Urothelium cell line (cell line): ENCODE measurements around the gene PABPN1L.
"Not testable (repeated sequence)": the region's sequence is repeated elsewhere in the genome, so short reads cannot be mapped to it uniquely, and the experiment has no call there.

Experiments used
- DNase-seq: peaks from one replicate; pipeline ENCODE4 v3.0.0; 2011; ENCODE audit warnings: low spot score, mixed read lengths
- FAIRE-seq: peaks from 2 replicates; lab custom pipeline; 2011; peaks lifted over from hg19 to GRCh38; lab: Jason Lieb, UNC

Gene PABPN1L

DNA sequence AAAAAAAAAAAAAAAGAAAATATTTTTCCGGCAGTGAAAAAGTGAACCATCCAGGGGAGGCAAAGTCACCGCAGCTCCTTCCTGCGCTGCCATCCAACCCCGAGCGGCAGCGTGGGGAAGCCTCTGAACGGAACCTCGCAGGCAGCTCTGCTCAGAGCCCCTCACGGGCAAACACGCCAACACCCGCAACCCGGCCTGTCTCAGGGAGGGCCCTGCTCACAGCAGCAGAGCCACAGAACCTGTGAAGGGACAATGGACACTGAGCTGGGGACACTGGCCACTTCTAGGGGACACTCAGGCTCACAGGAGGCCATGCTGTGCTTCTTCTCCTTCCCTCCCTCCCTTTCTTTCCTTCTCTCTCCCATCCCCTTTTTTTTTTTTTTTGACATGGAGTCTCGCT lies 33.4 kb downstream of the PABPN1L start:
- DNase-seq (no peak), FAIRE-seq (no peak)

DNA sequence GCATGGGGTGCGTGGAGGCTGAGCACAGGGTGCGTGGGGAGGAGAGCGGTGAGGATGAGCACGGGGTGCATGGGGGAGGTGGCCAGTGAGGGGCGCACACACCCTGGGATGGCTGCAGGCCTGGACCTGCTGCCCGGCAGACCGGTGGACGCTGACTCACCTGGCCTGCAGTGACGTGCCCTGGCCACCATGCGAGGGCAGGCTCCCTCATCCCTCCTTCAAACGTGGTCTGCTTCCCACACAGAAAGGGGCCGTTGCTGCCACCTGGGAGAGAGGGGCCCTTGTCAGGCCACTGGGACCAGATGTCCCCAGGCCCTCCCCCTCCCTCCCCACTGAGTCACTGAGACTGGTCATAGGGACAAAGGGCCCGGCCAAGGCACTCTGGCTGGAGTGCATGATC lies 34.6 kb downstream of the PABPN1L start:
- FAIRE-seq (no peak), DNase-seq (no peak)

DNA sequence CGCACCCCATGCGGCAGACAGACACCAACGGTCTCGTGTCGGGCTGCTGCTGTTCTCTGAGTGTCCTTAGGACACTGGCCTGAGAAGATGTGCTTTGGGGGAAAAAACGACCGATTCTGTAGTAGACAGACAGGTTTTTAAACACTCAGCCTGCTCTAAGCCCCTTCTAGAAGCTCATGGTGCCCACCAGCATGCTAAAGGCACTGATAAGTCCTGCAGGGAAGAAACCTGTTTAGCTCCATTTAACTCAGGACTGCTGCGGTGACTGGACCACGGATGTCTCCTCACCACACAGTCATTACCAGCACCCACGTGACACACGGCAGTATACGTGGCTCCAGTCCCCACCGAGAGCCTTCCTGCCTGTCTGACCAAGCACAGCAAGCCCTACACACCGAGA lies 35.7 kb downstream of the PABPN1L start:
- FAIRE-seq (no peak), DNase-seq (no peak)

GRCh38 chr16:88830258-88830657 lies 36.2 kb downstream of the PABPN1L start:
- no peak for FAIRE-seq

GRCh38 chr16:88828711-88829110 lies 37.7 kb downstream of the PABPN1L start:
- FAIRE-seq, result no peak
- no peak for DNase-seq

More at GRCh38 chr16:88830258-88830657, 36.2 kb downstream of the PABPN1L start:
- DNase-seq, result no peak

GRCh38 chr16:88827727-88828126 lies 38.7 kb downstream of the PABPN1L start:
- FAIRE-seq (no peak), DNase-seq (no peak)

DNA sequence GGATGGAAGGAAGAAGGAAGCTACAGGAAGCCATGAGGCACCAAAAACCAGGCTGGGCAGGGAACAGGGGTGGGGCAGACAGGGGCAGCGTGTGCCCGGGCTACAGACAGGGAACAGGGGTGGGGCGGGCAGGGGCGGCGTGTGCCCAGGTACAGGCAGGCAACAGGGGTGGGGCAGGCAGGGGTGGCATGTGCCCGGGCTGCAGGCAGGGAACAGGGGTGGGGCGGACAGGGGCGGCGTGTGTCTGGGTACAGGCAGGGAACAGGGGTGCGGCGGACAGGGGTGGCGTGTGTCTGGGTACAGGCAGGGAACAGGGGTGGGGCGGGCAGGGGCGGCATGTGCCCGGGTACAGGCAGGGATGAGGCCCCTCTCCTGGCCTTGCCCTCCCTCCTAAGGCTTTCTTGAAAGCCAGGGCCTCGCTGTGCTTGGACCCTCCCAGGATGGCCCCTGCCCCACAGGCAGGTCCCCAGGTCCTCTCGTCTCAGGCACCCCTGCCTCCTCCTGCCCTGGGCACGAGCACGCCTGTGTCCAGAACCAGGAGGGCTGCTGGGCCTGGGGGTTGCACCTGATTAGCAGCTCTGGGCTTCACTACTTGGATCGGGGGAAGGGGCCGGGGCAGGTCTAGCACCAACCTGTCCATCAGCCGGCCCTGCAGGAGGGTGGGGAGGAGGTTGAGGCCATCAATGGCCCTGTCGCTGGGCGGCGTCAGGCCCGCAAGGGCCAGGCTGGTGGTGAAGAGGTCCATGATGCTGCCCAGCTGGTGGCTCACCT lies 40.2 kb downstream of the PABPN1L start:
- DNase-seq, result no peak
- FAIRE-seq, result no peak

- FAIRE-seq (no peak), DNase-seq (no peak)
Measured at GRCh38 chr16:88825146-88825545, 41.3 kb downstream of the PABPN1L start.

- FAIRE-seq, result no peak
- DNase-seq, result no peak
Measured at GRCh38 chr16:88824256-88825077, 42.0 kb downstream of the PABPN1L start.

DNA sequence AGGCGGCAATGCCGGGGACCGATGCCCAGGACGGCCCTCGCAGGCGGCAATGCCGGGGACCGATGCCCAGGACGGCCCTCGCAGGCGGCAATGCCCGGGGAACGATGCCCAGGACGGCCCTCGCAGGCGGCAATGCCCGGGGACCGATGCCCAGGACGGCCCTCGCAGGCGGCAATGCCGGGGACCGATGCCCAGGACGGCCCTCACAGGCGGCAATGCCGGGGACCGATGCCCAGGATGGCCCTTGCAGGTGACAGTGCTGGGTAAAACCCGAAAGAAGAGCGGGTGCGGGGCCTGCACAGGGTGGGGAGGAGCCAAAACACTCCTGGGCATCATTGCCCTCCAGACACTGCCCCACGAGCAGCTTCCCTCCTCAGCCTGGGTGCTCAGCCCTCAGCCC lies 42.8 kb downstream of the PABPN1L start:
- not testable (repeated sequence) for FAIRE-seq, DNase-seq

GRCh38 chr16:88822281-88823040 lies 44.0 kb downstream of the PABPN1L start:
- no peak for DNase-seq
- no peak for FAIRE-seq

DNA sequence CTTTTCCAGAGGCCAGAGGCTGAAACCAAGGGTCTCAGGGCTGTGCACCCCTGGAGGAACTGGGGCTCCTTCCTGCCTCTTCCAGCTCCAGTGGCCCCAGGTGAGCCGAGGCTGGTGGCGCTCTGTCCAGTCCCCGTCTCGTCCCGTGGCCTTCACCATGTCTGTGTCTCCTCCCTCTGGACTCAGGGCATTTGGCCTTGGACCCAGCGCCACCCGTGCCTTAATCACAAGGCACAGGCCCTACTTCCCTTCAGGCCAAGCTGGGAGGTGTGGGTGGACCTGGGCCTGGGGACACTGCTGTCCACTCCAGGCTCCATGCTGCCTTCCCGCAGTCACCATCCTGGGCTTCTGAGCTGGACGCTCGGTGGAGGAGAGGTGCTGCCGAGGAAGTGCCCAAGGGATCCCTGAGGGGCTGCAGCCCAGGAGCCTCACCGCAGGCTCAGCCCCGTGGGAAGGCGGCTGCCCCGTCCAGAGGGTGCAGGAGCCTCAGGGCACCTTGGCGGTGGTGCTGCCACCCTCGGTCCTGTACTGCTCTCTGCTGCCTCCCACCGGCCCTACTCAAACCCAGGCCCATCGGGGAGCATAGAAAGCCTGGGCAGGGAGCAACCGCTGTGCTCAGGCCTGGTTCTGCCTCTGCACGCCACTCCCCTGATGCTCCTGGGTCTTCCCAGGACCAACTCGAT lies 45.2 kb downstream of the PABPN1L start:
- DNase-seq, result no peak
- no peak for FAIRE-seq

DNA sequence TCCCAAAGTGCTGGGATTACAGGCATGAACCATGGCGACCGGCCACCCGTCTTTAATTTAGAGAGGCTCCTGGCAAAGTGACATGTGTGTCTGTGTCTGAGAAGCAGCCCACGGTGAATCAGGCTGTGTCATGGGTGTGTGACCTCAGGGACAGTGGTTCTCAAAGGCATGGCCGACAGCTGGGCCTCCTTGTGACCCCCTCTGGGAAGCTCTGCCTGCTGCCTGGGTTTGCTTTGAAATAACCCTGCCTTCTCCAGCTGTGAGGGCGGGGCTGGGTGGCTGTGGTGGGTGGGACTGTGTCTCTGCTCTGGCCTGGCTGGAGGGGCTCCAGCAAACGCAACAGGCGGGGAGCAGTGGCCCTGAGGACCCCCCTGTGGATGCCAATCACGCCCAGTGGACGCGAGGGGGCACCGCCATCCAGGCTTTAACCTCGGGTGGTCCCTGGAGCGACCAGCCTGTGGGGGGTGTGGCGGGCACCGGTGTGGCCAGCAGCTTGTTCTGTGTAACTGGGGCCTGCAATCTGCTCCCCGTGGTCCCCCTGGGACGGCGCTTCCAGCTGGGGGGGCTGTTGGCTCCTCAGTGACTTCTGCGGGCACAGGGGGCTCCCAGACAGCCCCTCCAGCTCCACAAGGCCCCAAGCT lies 46.0 kb downstream of the PABPN1L start:
- no peak for DNase-seq
- FAIRE-seq, result no peak

GRCh38 chr16:88819126-88819525 lies 47.3 kb downstream of the PABPN1L start:
- no peak for DNase-seq
- no peak for FAIRE-seq

DNA sequence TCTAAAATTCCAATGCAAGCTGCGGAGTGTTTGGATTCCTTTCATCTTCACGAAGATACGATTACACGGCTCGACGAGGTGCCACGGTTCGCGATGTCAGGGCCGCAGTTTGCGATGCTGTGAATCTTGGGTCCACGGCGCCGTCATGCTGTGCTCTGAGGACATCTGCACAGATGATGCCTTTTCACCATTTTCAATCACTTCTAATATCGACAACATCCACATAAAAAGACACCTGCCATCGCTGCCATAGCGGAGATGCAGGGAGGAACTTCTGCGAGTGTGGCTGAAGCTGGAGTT lies 47.9 kb downstream of the PABPN1L start:
- DNase-seq, result no peak

DNA sequence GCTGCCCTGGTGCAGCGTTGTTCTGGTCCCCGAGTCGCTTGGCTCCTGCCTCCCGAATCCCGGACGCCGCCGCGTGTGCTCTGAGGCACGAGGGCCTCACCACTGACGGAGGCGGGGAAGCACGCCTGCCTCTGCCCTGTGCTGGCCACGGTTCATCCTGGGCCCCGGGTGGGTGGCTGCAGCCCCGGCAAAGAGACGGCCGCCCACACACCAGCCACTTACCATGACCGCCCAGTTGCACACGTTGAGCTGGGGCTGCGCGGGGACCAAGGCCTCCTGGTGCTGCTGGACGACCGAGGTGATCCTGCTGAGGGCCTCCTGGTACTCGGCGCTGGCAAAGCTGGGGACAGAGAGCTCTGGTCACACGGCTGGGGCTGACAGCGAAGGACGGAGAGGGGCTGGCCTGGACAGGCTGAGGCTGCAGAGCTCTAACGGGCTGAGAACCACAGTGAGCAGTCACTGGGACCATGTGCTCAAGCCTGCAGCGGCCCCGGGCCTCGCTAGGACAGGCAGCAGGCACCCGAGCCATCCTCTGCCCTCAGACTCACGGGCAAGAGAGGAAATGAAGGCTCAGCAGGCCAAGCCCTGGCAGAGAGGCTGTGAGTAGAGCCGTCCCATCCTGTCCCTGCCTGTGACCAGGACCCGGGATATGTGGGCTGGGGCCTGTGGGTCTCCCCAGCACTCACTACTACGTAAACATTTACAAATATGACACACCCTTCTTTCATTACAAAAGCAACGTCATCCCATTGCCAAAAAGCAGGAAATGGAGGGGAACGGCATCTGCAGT lies 48.5 kb downstream of the PABPN1L start:
- DNase-seq, result no peak
- no peak for FAIRE-seq

More for the DNA sequence above, 47.9 kb downstream of the PABPN1L start:
- FAIRE-seq, result no peak

DNA sequence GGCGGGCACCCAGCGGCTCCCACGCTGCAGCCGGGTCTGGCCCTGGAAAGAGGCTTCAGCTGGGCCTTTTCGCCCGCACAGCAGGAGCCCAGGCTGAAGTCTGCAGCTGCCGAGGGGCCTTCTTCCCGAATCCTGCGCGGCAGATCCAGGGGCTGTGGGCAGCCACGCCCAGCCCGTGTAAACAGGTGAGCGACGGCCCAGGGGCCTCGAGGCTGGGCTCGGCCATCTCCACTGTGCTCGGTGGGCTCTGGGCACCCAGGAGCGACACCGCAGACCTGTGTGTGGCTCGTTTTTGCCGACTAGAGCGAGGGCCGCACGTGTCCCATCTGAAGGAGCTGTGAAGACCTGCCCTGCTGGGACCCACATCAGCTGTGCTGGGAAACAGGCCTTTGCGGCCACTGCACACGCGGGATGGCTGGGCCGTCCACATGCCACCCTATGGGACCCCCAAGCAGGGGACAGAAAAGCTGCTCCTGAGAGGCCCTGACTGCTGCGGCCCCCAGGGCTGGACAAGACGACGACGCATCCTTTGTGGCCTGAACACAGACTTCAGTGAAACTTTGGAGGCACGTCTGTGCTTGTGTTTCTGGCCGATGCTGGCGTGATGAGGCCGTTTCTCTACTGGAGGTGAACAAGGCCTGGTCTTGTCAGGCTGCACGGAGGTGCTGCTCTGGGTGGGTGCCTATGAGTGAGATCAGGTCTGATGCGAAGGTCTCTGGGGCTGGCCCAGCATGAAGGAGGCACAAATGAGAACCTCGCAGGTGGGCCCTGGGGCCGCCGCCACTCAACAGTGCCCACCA lies 49.5 kb downstream of the PABPN1L start:
- FAIRE-seq (no peak), DNase-seq (no peak)

- peak; percentile 52 for DNase-seq
- FAIRE-seq, result peak; percentile 81
Measured at GRCh38 chr16:88815901-88816589, 50.4 kb downstream of the PABPN1L start.
